Measurements from ENCODE around the gene GTF3C4.
"Not testable (repeated sequence)": the region's sequence is repeated elsewhere in the genome, so short reads cannot be mapped to it uniquely, and the experiment has no call there.

DNA sequence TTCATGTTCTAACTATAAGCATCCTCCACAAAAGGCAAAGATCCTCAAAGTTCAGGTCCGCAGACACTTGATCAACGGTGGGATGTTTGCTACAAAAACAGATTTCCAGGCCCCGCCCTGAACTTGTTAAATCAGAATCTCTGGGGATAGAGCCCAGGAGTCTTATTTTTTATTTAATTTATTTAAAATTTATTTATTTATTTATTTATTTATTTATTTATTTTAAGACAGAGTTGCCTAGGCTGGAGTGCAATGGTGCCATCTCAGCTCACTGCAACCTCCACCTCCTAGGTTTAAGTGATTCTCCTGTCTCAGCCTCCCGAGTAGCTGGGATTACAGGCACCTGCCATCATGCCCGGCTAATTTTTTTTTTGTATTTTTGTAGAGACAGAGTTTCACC lies 40.9 kb downstream of the GTF3C4 start:
- not testable (repeated sequence) for TF ChIP-seq CTCF, POLR2A (IDR thresholded peaks at IDR 0.05)
